AG04450 (cell line): ENCODE results near the gene CAMK2G. TPM values are rescaled to one million over a fixed set of nuclear protein-coding genes. Genes with fewer than 3 reads are reported as not detected.

Source experiments
- CTCF ChIA-PET: fragments of 300-600, 350-600 bp; formaldehyde crosslinking; extraction: SDS; loops from one replicate; lab custom pipeline; 2022; ENCODE audit warnings: antibody characterized with exemption, inconsistent platforms; lab: Charles Lee
- POLR2A ChIA-PET: fragments of 350-600 bp; formaldehyde crosslinking; extraction: SDS; loops from one replicate; lab custom pipeline; 2021; ENCODE audit warnings: antibody characterized with exemption, inconsistent platforms; lab: Yijun Ruan, JAX
- DNase-seq: peaks from one replicate; pipeline ENCODE4 v3.0.0-alpha.2; 2011; ENCODE audit warnings: low read depth, low spot score
- H3K27ac ChIP-seq: one replicate; pipeline ENCODE4 v1.5.1; 2012; ENCODE audit warnings: low read depth, low read length, control low read depth
- H3K27me3 ChIP-seq: one replicate; pipeline ENCODE4 v1.6.0; 2012; ENCODE audit warnings: low read length; ENCODE audit not compliant: control insufficient read depth, insufficient read depth
- H3K4me3 ChIP-seq: 2 replicates; pipeline ENCODE4 v1.5.1; 2011; ENCODE audit warnings: mild to moderate bottlenecking, low read depth, low read length, control low read depth
- H3K9me3 ChIP-seq: 2 replicates; pipeline ENCODE4 v1.5.1; 2012; ENCODE audit warnings: low read length; ENCODE audit not compliant: control insufficient read depth, insufficient read depth
- polyA plus RNA-seq: library from polyadenylated mRNA; depleted of rRNA; stranded (reverse); fragments of >200 nt; gene quantifications from 2 replicates; pipeline ENCODE4 v1.2.3, GENCODE V29; 2011
- TF ChIP-seq, protein P1 (sequence below): IDR thresholded peaks from 2 replicates; pipeline ENCODE4 v1.5.1; 2011; ENCODE audit warnings: low read depth, low read length, control low read depth, inconsistent platforms

Gene CAMK2G
- polyA plus RNA-seq, 1 experiment: 22.3 TPM

DNA sequence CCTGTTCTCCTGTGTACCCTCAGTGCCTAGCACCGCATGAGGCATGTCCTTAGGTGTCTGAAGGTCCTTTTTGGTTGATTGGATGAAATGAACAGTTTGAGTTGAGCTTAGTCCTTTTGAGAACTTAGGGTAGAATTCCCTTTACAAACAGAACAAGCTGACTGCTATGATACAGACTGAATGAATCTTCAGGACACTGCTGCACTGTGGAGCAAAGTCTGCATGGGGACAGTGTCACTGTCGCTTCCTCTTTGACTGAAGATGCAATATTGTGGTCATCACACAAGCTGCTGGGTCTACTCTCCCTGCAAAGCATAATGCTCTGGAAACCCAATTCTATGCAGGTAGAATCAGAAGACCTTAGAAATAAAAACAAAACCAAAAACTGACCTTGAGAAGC is 28.0 kb upstream of the CAMK2G start:
- ChIA-PET POLR2A (interaction anchor here (1.0 kb wide), 1 partner anchor 97 kb away, joined by 3 read pairs; no protein-coding TSS in a partner anchor), CTCF (interaction anchor here (0.7 to 1.6 kb wide), 3 partner anchors 16 to 1670 kb away, joined by 5 to 6 read pairs (median 6); no protein-coding TSS in a partner anchor)
- TF ChIP-seq, protein P1, sequence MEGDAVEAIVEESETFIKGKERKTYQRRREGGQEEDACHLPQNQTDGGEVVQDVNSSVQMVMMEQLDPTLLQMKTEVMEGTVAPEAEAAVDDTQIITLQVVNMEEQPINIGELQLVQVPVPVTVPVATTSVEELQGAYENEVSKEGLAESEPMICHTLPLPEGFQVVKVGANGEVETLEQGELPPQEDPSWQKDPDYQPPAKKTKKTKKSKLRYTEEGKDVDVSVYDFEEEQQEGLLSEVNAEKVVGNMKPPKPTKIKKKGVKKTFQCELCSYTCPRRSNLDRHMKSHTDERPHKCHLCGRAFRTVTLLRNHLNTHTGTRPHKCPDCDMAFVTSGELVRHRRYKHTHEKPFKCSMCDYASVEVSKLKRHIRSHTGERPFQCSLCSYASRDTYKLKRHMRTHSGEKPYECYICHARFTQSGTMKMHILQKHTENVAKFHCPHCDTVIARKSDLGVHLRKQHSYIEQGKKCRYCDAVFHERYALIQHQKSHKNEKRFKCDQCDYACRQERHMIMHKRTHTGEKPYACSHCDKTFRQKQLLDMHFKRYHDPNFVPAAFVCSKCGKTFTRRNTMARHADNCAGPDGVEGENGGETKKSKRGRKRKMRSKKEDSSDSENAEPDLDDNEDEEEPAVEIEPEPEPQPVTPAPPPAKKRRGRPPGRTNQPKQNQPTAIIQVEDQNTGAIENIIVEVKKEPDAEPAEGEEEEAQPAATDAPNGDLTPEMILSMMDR: no peak
- Histone ChIP-seq H3K9me3 (no peaks in the 10 kb centered on the region), H3K27me3 (no peaks in the 10 kb centered on the region), H3K27ac (no peak overlapping the region), H3K4me3 (no peak overlapping the region)
- DNase-seq: no peak

- Histone ChIP-seq H3K9me3 (no peaks in the 10 kb centered on the region), H3K27me3 (no peaks in the 10 kb centered on the region), H3K4me3 (no peak overlapping the region), H3K27ac (no peak overlapping the region)
- TF ChIP-seq, protein P1: no peak
- POLR2A ChIA-PET: interaction anchor here (0.7 to 0.9 kb wide), 2 partner anchors 8 to 146 kb away, joined by 4 to 5 read pairs; no protein-coding TSS in a partner anchor
- DNase-seq: no peak
- CTCF ChIA-PET: interaction anchor here (1.3 kb wide), 1 partner anchor 180 kb away, joined by 4 read pairs; no protein-coding TSS in a partner anchor
These were observed 26.9 kb upstream of the CAMK2G start for GRCh38 chr10:73901261-73901660.

DNA sequence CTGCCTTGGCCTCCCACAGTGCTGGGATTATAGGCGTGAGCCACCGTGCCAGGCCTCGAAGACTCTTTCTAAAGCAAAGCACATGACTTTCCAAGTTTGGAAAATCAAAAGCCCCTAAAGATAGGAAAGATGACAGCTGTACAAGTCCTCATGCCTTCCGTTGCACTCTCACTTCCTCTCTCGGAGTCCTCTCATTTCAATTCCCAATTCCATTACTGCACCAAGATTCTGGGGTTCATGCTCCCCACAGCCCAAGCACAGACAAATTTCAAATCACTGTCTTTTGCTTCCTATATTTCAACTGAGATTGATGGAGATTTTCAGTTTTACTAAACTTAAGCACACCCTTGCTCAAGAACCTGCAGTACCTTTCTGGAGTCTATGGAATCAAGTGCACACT is 25.7 kb upstream of the CAMK2G start:
- no peaks in the 10 kb centered on the region for H3K9me3 ChIP-seq
- peak overlapping the region; percentile 80 for H3K27ac ChIP-seq
- ChIA-PET POLR2A (interaction anchor here (1.5 to 2.9 kb wide), 3 partner anchors 9 to 26 kb away, joined by 5 to 16 read pairs (median 6); partner anchors contain the start of gene CAMK2G), CTCF (interaction anchor here (0.7 to 1.7 kb wide), 6 partner anchors 14 to 182 kb away, joined by 3 to 8 read pairs (median 4); no protein-coding TSS in a partner anchor)
- TF ChIP-seq, protein P1: no peak
- H3K27me3 ChIP-seq: no peaks in the 10 kb centered on the region
- DNase-seq: no peak
- H3K4me3 ChIP-seq: no peak overlapping the region

DNA sequence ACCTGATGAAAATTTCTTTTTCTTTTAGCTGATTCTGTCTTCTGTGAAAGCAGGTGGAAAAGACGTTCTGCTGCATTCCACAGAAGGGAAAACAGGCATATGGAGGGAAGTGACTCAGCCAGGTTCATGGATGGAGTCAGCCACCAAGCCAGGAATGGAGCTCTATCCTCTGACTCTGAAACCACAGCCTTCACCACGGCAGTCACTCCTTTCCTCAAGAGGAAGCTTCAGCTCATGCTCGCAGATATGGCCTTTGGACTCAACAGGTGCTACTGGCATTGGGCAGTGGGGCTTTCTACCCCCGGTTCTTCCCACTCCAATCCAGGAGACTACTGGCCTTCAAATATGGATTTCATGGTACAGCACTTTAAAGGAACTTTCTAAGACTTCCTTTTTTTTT is 25.1 kb upstream of the CAMK2G start:
- Histone ChIP-seq H3K27me3 (no peaks in the 10 kb centered on the region), H3K4me3 (no peak overlapping the region), H3K9me3 (no peaks in the 10 kb centered on the region), H3K27ac (peak overlapping the region; percentile 80)
- TF ChIP-seq, protein P1: no peak
- DNase-seq: peak; percentile 81
- ChIA-PET CTCF (interaction anchor here (0.7 to 1.7 kb wide), 6 partner anchors 13 to 182 kb away, joined by 3 to 8 read pairs (median 4); no protein-coding TSS in a partner anchor), POLR2A (interaction anchor here (1.5 to 2.9 kb wide), 3 partner anchors 10 to 25 kb away, joined by 5 to 16 read pairs (median 6); partner anchors contain the start of gene CAMK2G)
